Colonic mucosa (tissue), 4 donors: ENCODE measurements around the gene DUSP7. TPM values are rescaled to one million over a fixed set of nuclear protein-coding genes. Genes with fewer than 3 reads are reported as not detected.

ENCODE experiments used
- DNase-seq: peaks from one replicate; pipeline ENCODE4 v3.0.0-alpha.2; 2020
- H3K27ac ChIP-seq: fragments of 200-600 bp; one replicate; pipeline ENCODE4 v1.8.0; 2021
- H3K27me3 ChIP-seq: fragments of 200-600 bp; one replicate; pipeline ENCODE4 v1.8.0; 2021
- H3K36me3 ChIP-seq: fragments of 200-600 bp; one replicate; pipeline ENCODE4 v1.8.0; 2021
- H3K4me1 ChIP-seq: fragments of 200-600 bp; one replicate; pipeline ENCODE4 v1.8.0; 2021; ENCODE audit warnings: mild to moderate bottlenecking
- H3K4me3 ChIP-seq: fragments of 200-600 bp; one replicate; pipeline ENCODE4 v1.8.0; 2021
- H3K9ac ChIP-seq, 2 donors: one replicate each; pipeline ENCODE4 v1.7.0; 2013; ENCODE audit warnings: control low read depth in 2 of 2, low read depth in 2 of 2, low read length in 2 of 2
- H3K9me3 ChIP-seq: fragments of 200-600 bp; one replicate; pipeline ENCODE4 v1.8.0; 2021
- CTCF ChIP-seq: fragments of 200-600 bp; IDR thresholded peaks from one replicate; pipeline ENCODE4 v1.8.0; 2022; ENCODE audit warnings: antibody characterized with exemption, mild to moderate bottlenecking
- intact Hi-C: fragments of 100-400 bp; cut with DNase I; formaldehyde crosslinking; loops from one replicate; pipeline ENCODE4 v1.14.1; 2022
- total RNA-seq, 2 donors: library from RNA; stranded (reverse); fragmentation: NEBNext Ultra II Directional in 1 of 2; extraction: Animal tissue kit (Norgen Biotek cat#: 25700) in 1 of 2; gene quantifications; one replicate each; pipeline ENCODE4 v1.2.1, GENCODE V29; 2021
- donor health status: healthy.
- donor health status: DM: no; HTN: no; CAD: no.
- donor health status: DM: no; HTN: no; CAD: no.

Gene DUSP7
- total RNA-seq, 2 donors from 2014 or later: 9.5 to 9.8 TPM

DNA sequence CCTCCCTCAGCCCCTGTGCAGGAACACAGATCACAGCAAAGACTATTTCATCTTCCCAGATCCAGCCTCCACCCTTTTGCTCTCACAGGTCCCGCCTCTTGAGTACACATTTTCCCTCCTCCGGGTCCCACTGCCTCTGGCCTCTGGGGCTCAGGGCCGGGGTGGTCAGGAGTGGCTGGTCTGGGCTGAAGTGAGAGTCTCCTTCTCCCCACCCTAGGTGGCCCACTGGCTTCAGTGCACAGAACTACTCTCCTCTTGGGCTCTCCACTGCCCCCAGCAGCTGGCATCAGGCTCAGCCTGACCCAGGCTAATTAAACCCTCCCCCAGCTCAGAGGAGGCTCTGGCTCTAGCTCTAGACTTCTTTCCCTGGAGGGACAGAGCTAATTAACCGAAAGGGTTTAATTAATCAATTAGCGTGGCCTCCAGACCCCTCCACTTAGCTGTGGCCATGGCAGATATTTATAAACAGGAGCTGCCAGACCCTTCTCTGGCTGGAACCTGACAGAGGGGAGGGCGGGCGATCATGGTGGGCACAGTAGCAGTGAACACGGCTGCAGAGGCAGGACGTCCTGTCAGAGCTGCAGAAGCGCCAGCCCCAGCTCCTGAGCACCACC lies 15.1 kb downstream of the DUSP7 start:
- Histone ChIP-seq H3K27ac (no peak overlapping the region), H3K4me3 (no peak overlapping the region), H3K27me3 (no peaks in the 10 kb centered on the region), H3K9ac (no peak overlapping the region), H3K9me3 (no peaks in the 10 kb centered on the region), H3K4me1 (no peaks in the 10 kb centered on the region), H3K36me3 (no peaks in the 10 kb centered on the region)
- no peak for DNase-seq
- intact Hi-C loops: no loop called here
- no peak for TF ChIP-seq CTCF

- Histone ChIP-seq H3K9me3 (no peaks in the 10 kb centered on the region), H3K4me1 (no peaks in the 10 kb centered on the region), H3K27me3 (no peaks in the 10 kb centered on the region), H3K36me3 (no peaks in the 10 kb centered on the region), H3K9ac (no peak overlapping the region), H3K27ac (no peak overlapping the region), H3K4me3 (no peak overlapping the region)
- intact Hi-C loops: no loop called here
- DNase-seq: no peak
- TF ChIP-seq CTCF: no peak
Measured at GRCh38 chr3:52040600-52040999, 15.8 kb downstream of the DUSP7 start.

DNA sequence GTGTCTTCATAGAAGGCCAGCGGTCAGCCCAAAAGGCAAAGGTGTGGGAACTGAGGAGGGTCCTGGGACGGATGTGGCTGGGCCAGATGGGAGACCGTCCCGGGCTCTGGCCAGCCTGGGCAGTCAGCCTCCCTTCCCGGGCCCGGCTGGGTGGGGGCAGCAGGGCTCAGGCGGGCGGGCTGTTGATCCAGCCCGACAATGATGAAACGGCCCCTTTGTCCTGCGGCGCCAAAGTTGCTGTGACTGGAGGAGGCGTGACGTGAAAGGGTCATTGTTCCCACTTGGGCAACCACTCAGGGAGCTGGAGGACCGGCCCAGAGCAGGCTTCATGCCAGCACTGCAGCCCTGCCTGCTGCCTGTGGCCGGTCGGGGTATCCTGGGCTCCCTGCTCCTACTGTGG lies 16.5 kb downstream of the DUSP7 start:
- Histone ChIP-seq H3K4me1 (no peaks in the 10 kb centered on the region), H3K9ac (no peak overlapping the region), H3K9me3 (no peaks in the 10 kb centered on the region), H3K36me3 (no peaks in the 10 kb centered on the region), H3K4me3 (no peak overlapping the region), H3K27ac (no peak overlapping the region), H3K27me3 (no peaks in the 10 kb centered on the region)
- no peak for TF ChIP-seq CTCF
- intact Hi-C loops: no loop called here
- DNase-seq: no peak

GRCh38 chr3:52039426-52039825 lies 16.9 kb downstream of the DUSP7 start:
- Histone ChIP-seq H3K27ac (no peak overlapping the region), H3K27me3 (no peaks in the 10 kb centered on the region), H3K9me3 (no peaks in the 10 kb centered on the region), H3K4me3 (no peak overlapping the region), H3K9ac (no peak overlapping the region), H3K36me3 (no peaks in the 10 kb centered on the region), H3K4me1 (no peaks in the 10 kb centered on the region)
- DNase-seq: no peak
- no peak for TF ChIP-seq CTCF
- intact Hi-C loops: no loop called here

DNA sequence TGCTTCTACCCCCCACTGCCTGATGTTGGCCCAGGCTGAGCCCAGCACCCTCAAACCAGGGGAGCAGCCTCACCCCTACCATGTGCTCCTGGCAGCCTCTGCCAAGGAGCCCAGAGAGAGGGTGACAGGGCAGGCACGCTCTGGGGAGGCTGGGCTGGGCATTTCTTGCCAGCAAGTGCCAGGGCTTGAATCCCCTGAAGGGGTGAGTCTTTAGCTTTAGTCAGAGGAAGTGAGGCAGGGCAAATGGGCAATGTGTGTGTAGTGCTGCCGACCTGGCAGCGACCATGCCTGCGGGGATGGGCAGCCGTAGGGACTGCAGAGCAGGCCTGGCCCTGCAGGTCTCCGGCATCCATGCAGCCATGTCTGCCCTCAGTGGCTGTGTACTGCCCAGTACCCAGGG lies 18.1 kb downstream of the DUSP7 start:
- no peak overlapping the region for H3K9ac ChIP-seq
- H3K4me1 ChIP-seq: no peaks in the 10 kb centered on the region
- no peaks in the 10 kb centered on the region for H3K27me3 ChIP-seq
- no peaks in the 10 kb centered on the region for H3K9me3 ChIP-seq
- H3K4me3 ChIP-seq: no peak overlapping the region
- no peak overlapping the region for H3K27ac ChIP-seq
- intact Hi-C loops: no loop called here
- no peaks in the 10 kb centered on the region for H3K36me3 ChIP-seq
- no peak for TF ChIP-seq CTCF
- no peak for DNase-seq

DNA sequence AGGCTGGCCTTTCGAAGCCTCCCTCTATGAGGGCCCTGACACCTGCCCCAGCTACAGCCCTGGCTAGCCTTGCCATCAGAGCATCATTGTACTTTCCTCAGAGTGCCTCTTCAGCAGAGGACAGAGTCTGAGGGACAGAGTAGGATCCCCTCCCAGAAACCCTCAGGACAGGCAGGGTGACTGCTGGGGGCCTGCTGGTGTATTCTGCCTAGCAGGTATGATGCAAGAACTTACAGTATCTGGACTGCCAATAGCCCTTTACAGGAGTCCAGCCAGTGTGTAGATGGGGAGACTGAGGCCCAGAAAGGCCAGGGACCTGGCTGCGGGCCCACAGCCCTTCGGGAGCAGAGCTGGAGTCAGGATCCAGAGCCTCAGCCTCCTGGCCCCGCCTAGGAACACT lies 19.1 kb downstream of the DUSP7 start:
- Histone ChIP-seq H3K4me3 (no peak overlapping the region), H3K27ac (no peak overlapping the region), H3K36me3 (no peaks in the 10 kb centered on the region), H3K4me1 (no peaks in the 10 kb centered on the region), H3K9ac (no peak overlapping the region), H3K9me3 (no peaks in the 10 kb centered on the region), H3K27me3 (no peaks in the 10 kb centered on the region)
- no peak for DNase-seq
- no peak for TF ChIP-seq CTCF
- intact Hi-C loops: no loop called here
